Measurements from ENCODE around the gene SMO. TPM values are rescaled to one million over a fixed set of nuclear protein-coding genes. Genes with fewer than 3 reads are reported as not detected.
"Not testable (repeated sequence)": the region's sequence is repeated elsewhere in the genome, so short reads cannot be mapped to it uniquely, and the experiment has no call there.

The SMO gene
- total RNA-seq, 1 experiment from 2014 or later = 3.1 TPM

DNA sequence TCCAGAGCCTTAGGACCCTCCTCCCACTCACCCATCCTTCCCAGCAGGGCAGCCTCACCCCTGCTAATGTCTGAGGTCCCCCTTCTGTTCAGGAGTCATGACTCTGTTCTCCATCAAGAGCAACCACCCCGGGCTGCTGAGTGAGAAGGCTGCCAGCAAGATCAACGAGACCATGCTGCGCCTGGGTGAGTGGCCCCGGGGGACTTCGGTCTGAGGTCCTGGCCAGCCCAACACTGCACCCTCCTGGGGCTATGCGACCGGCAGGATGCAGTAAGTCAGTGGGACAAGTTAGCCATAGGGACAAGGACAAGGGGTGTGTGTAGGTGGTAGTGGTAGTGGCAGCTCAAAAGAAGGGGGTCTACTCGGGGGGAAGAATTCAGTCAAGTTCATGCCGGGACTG, 20.2 kb downstream of the SMO start:
- DNase-seq (ENCODE audit: low read depth) = no peak

DNA sequence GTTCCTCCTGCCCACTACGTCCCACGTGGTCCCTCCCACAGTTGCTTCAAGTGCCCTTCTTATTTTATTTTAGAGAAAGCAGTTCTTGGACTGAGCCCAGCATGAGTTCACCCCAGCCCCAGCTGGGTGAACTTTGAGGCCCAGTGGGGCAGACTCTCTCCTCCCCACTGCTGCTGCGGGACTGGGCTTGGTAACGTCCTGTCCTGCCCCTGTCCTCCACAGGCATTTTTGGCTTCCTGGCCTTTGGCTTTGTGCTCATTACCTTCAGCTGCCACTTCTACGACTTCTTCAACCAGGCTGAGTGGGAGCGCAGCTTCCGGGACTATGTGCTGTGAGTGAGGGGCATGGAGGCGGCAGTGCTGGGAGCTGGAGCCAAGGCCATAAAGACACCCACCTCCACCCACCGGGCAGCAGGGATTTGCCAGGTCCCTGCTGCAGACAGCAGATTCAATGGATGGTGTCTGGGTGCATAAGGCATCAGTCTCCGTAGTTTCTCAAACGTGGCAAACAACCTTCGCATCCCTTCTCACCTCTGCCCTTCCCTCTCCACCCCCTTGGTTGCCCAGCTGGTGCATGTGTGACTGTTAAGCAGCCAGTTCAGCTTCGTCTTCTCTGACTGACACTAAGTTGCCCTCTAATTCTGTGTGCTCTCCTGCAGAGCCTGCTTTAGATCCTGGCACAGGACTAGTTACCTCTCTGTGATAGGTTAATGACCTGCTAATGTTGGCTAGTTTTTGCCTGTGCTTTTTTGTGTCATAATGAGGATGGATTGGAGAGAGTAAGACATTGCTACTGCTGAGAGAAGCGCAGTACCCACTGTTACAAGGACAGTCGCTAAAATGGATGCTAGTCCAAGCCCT, 20.9 kb downstream of the SMO start:
- no peak for DNase-seq (ENCODE audit: low read depth)

DNA sequence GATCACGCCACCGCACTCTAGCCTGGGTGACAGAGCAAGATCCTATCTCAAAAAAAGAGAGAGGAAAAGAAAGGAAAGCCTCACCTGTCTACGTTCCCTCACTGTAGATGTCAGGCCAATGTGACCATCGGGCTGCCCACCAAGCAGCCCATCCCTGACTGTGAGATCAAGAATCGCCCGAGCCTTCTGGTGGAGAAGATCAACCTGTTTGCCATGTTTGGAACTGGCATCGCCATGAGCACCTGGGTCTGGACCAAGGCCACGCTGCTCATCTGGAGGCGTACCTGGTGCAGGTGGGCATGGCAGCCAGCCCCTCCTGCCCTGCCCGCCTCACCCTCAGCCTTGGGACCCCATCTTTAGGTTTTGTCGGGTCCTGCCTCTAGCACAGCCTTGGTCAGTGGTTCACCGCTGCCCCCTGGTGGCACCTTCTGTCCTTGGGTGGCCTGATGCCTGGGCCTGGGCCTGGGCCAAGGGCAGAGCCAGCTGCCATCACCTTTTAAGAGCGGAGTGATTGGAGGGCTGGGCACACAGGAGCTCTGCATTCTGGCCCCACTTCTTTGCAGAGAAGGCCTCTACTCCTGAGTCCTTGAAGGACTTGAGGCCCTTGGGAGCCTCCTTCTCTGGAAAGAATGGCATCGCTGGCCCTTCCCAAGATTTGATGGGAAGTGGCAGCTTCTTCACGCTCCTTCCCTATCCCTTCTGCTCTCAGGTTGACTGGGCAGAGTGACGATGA, 22.0 kb downstream of the SMO start:
- DNase-seq (ENCODE audit: low read depth) = peak; percentile 48

DNA sequence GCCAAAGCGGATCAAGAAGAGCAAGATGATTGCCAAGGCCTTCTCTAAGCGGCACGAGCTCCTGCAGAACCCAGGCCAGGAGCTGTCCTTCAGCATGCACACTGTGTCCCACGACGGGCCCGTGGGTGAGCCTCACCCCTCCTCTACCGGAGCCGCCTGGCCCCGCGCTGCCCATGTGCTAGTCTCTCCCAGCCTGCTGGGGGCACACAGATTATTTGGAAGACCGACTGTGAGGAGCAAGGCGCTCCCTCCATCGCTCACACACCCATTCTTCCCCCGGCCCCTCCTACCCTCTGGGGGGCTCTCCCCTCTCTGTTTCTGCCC, 22.5 kb downstream of the SMO start:
- DNase-seq (ENCODE audit: low read depth) = no peak

DNA sequence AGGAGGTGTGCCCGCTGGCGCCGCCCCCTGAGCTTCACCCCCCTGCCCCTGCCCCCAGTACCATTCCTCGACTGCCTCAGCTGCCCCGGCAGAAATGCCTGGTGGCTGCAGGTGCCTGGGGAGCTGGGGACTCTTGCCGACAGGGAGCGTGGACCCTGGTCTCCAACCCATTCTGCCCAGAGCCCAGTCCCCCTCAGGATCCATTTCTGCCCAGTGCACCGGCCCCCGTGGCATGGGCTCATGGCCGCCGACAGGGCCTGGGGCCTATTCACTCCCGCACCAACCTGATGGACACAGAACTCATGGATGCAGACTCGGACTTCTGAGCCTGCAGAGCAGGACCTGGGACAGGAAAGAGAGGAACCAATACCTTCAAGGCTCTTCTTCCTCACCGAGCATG, 23.7 kb downstream of the SMO start:
- no peak for DNase-seq (ENCODE audit: low read depth)

DNA sequence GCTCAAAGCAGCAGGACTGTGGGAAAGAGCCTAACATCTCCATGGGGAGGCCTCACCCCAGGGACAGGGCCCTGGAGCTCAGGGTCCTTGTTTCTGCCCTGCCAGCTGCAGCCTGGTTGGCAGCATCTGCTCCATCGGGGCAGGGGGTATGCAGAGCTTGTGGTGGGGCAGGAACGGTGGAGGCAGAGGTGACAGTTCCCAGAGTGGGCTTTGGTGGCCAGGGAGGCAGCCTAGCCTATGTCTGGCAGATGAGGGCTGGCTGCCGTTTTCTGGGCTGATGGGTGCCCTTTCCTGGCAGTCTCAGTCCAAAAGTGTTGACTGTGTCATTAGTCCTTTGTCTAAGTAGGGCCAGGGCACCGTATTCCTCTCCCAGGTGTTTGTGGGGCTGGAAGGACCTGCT, 24.2 kb downstream of the SMO start:
- DNase-seq (ENCODE audit: low read depth) = no peak

DNA sequence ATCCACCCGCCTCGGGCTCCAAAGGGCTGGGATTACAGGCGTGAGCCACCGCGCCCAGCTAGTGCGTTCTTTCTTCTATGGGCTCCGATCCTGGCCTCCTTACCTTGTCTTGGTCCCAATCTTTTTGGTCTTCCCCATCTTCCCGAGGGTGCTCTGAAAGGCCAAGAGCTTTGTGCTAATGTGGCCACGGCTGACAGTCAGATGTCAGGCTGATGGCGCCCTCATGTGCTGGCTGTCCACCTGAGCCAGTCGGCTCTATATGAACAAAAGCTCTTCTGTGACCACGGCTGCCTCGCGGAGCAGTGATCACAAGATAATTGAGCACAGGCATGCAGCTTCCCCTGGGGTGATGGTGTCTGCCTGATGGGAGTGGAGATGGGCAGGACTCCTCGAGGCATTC, 25.4 kb downstream of the SMO start:
- DNase-seq (ENCODE audit: low read depth) = peak; percentile 51

DNA sequence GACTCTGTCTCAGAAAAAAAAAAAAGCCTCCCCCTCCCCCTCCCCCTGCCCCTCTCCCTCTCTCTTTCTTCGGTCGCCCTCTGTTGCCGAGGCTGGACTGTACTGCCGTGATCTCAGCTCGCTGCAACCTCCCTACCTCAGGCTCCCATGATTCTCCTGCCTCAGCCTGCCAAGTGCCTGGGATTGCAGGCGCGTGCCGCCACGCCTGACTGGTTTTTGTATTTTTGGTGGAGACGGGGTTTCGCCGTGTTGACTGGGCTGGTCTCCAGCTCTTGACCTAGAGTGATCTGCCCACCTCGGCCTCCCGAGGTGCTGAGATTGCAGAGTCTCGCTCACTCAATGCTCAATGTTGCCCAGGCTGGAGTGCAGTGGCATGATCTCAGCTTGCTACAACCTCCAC, 27.3 kb downstream of the SMO start:
- not testable (repeated sequence) for DNase-seq (ENCODE audit: low read depth)

DNA sequence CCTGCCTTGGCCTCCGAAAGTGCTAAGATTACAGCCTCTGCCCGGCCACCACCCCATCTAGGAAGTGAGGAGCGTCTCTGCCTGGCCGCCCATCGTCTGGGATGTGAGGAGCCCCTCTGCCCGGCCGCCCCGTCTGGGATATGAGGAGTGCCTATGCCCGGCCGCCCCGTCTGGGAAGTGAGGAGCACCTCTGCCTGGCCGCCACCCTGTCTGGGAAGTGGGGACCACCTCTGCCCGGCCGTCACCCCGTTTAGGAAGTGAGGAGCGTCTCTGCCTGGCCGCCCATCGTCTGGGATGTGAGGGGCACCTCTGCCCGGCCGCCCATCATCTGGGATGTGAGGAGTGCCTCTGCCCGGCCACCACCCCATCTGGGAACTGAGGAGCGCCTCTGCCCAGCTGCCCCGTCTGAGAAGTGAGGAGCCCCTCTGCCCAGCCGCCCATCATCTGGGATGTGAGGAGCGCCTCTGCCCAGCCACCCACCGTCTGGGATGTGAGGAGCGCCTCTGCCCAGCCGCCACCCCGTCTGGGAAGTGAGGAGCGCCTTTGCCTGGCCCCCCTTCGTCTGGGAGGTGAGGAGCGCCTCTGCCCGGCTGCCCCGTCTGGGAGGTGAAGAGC, 27.8 kb downstream of the SMO start:
- not testable (repeated sequence) for DNase-seq (ENCODE audit: low read depth)

DNA sequence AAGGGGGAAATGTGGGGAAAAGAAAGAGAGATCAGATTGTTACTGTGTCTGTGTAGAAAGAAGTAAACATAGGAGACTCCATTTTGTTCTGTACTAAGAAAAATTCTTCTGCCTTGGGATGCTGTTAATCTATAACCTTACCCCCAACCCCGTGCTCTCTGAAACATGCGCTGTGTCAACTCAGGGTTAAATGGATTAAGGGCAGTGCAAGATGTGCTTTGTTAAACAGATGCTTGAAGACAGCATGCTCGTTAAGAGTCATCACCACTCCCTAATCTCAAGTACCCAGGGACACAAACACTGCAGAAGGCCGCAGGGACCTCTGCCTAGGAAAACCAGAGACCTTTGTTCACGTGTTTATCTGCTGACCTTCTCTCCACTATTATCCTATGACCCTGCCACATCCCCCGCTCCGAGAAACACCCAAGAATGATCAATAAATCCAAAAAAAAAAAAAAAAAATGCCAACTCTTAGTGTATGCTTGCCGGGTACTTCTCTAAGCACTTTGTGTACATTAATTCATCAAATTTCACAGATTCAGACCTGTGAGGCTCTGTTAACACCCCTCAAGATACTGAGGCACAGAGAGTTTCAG, 28.5 kb downstream of the SMO start:
- DNase-seq (ENCODE audit: low read depth) = not testable (repeated sequence)

DNA sequence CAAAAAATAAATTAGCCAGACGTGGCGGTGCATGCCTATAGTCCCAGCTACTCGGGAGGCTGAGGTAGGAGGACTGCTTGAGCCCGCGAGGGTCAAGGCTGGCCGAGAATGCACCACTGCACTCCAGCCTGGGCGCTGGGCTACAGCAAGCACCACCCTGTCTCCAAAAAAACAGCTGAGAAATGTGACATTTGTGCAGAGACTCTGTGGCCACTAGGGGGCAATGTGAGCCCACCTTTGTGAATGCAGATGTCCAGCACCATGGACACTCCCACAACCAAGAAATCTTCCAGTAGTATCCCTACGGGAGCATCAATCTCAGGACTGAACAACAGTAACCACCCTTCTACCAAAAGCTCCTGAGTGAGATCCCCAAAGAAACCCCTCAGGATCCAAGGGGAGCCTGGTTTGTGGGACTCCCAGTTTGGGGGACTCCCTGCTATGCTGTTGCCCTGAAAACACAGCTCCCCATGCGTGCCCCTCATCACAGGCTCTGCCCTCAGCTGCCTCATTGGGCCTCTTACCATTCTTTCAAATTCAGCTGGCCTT, 30.2 kb downstream of the SMO start:
- DNase-seq (ENCODE audit: low read depth) = peak; percentile 84

DNA sequence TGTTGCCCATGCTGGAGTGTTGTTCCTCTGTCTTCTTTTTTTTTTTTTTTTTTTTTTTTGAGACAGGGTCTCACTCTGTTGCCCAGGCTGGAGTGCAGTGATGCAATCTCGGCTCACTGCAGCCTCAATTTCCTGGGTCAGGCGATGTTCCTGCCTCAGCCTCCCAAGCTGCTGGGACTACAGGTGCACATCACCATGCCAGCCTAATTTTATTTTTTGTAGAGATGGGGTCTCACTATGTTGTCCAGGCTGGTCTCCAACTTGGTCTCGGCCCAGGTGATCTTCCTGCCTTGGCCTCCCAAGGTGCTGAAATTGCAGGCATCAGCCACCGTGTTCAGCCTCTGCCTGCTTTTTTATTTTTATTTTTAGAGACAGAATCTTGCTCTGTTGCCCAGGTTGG, 30.7 kb downstream of the SMO start:
- not testable (repeated sequence) for DNase-seq (ENCODE audit: low read depth)

DNA sequence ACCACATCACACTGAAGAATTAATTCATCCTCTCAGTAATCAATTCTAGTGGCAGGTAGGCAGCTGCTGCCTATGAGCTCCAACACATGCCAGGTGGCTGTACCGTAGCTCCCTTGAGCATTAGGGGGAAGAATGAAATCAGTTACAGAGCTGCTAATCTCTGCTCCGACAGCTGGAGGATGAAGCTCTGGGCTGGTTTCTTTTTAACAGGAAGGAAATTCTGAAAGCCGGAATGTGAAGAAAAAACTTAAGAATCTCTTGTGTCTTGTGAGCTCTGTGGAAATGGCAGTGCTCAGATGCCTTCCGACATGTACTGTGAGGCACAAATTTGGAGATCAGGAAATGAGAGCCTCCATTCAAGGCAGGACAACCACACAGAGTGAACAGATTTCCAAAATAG, 33.6 kb downstream of the SMO start:
- no peak for DNase-seq (ENCODE audit: low read depth)

DNA sequence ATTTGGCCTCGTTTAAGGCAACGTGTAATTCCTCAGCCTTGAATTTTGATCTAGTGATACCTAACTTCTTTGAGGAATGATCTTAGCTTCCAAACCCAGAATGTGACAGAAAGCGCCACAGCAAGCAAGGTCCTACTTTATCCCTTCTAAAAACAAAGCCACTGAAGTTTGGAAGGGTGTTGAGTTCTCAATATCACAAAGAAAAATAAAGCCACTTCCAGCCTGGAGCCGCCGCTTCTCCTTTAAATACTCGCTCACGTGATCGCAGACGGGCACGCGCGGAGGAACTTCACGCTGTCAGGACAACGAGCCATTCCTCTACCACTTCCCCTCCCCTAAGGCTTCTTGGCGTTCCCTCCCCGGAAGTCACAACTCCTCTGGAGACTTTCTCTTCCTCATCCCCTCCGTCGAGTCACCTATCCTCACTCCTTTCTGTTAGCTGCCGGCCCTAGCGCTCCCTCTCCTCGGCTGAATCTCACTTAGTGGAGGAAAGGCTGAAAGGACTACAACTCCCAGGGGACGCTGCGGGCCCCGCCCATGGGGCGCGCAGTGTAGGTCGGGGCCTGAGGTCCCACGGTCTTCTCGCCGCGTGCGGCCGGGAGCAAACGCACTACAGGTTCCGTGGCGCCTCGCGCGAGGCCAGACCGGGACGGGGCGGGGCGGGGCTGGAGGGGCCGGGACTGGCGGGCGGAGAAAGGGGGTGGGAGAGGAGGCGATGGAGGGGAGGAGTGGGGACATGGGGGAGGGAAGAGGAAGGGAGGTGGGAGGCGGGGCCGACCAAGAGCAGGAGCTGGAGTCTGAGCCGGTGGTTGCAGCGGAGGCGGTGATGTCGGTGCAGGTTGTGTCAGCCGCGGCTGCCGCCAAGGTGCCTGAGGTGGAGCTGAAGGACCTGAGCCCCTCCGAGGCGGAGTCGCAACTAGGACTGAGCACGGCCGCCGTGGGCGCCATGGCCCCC, 36.1 kb downstream of the SMO start, which contains the start of gene AHCYL2:
Gene AHCYL2 (plus strand): TSS at position 780 of the 955 bp plus-strand sequence.
- DNase-seq (ENCODE audit: low read depth) = peak; percentile 97

DNA sequence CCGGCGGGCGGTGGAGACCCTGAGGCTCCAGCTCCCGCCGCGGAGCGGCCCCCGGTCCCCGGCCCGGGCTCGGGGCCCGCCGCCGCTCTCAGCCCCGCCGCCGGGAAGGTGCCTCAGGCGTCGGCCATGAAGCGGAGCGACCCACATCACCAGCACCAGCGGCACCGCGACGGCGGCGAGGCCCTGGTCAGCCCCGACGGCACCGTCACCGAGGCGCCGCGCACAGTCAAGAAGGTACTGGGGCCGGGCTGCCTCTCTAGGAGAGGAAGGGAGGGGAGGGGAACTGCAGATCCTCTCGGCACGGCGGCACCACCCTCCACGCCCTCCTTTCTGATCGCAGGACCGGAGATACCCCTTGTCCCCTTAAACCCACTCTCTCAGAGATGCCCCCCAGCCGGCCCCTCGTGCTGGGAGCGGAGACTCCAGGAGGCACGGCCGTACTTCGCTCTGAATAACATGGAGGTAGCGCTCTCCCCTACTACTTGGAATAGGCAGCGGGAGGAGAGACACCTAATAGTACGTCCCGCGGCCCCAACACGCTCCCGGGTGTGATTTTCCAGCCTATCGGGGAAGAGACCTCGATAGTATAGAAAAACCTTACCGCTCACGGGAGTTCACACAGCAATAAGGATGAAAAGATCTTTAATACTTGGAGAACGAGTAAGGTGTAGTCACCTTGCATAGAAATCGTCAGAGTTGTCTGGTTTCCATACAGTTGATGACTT, 36.9 kb downstream of the SMO start:
- DNase-seq (ENCODE audit: low read depth) = peak; percentile 64

DNA sequence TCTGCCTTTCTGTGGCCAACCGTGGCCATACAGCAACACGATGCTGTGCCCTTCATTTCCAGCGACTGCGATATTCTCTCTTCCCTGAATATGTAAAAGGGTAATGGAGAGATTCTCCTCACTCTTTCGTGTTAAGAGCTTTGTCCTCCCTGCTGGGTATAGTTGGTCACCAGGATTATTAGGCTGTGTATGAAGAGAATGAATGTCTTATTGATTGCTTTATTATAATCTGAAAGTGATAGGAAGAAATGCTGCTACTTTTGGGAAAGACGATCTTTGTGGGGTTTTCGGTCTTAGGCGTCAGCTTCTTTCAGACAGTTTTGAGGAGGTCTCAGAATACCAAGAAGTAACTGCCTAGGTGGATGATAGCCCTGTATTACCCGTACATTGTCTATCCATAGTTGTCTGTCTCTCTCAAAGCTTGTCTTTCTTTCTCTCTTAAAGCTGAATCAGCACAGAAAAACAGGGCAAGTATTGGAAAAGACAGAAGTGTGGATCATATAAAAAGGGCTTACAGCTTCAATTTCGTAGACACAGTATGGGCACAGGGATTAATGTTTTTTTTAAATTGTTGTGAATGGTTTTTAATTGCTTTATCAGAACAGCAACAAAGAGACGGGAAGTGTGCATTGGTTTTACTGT, 37.6 kb downstream of the SMO start:
- no peak for DNase-seq (ENCODE audit: low read depth)

DNA sequence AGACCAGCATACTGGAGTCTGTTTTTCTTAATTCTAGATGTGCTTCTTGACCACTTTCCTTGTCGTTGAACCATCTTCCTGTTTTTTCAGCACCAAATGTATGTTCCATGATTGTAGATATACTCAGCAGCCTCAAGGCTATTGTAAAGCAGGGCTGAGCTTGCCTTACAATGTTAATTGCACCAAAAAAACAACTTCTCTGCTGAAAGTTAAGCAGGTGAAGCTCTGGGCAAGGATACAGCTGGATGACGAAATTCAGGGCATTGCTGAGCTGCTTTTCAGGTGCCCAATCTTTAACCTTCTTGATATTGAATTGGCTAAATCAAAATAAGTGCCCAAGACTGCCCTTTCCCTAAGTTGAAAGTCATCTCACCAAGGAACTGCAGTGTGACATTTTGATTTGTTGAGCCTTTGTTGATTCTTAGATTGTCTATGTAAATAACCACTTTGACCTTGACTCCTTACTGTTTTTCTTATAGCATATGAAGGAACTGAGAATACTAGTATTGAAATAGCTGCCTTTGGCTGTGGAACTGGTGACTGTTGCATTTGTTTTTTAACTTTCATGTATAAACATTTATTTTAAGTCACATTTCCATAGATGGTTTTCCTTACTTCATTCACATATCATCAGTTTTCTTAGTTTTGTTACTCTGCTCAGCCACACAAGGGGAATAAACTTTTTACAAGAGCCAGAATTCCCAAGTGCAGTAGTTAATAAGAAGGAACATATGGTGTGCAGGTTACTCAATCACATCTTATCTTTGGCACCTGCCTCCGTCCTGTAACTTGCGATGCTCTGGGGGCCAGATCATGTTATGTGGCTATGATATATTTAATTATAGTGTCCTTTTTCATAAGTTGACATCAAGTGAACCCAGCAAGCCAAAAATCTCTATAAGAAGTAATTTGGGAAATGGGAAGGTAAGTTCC, 39.5 kb downstream of the SMO start:
- no peak for DNase-seq (ENCODE audit: low read depth)

DNA sequence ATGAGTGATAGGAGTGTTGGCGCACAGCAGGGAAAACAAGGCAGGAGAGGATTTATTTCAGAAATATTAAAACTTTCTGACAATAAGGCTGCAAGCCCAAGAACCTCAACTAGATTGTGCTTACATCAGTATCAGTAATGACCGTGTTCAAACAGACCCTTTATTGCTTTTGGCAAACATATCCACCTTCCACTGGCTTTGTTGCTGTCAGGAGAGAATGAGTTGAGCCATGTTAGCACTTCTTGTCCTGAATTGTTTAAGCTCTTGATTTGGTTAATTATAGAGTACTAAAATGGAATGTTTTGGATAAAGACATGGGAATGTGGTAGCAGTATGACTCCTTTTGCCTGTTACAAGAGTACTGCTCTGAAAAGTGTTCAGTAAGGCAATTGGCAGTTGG, 40.2 kb downstream of the SMO start:
- no peak for DNase-seq (ENCODE audit: low read depth)

DNA sequence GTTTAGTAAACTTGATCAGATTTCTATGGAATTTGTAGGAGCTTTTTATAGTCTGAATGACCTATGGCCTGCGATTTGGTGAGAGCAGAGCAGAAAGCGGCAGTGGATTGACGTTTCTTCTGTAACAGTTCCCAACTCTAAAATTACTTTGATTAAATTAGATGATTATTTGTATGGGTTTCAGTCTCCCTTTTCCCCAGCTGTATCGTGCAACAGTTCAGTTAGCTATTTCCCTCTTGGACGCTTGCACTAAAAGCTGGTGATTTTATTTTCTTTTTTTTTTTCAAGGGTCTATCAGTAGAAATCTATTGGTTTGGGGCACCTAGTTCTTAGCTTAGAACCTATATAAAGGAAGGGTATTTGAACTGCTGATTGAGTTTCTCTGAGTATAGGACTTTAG, 43.2 kb downstream of the SMO start:
- no peak for DNase-seq (ENCODE audit: low read depth)
